ENCODE data around the gene SYCP2L. TPM values are rescaled to one million over a fixed set of nuclear protein-coding genes. Genes with fewer than 3 reads are reported as not detected.
"Not testable (repeated sequence)": the region's sequence is repeated elsewhere in the genome, so short reads cannot be mapped to it uniquely, and the experiment has no call there.

SYCP2L gene
- total RNA-seq: under 1 TPM in 1 of 2 donors, not detected in 1; 0.50 TPM

GRCh38 chr6:10886691-10887502, at the start of gene SYCP2L:
Gene SYCP2L, plus strand, starts transcription at chr6:10887052. Its CDS starts 75 bp downstream, at chr6:10887127.
- H3K27ac Mint-ChIP-seq: no peak within 1 kb of the TSS
- no peaks in the 10 kb centered on the region for H3K4me1 Mint-ChIP-seq
- no peak for ATAC-seq (replicated peaks)
- no peaks in the 10 kb centered on the region for H3K9me3 Mint-ChIP-seq
- H3K36me3 Mint-ChIP-seq (ENCODE audit: low read depth): no peaks in the 10 kb centered on the region
- H3K27me3 Mint-ChIP-seq: peaks cover 55% of the 10 kb centered on the region
- no peak within 1 kb of the TSS for H3K4me3 Mint-ChIP-seq

- H3K27me3 Mint-ChIP-seq: peaks cover 38% of the 10 kb centered on the region
- ATAC-seq (replicated peaks): no peak
- no peaks in the 10 kb centered on the region for H3K9me3 Mint-ChIP-seq
- H3K4me3 Mint-ChIP-seq: peak overlapping the region; percentile 80
- peaks cover 20% of the 10 kb centered on the region for H3K4me1 Mint-ChIP-seq
- H3K36me3 Mint-ChIP-seq (ENCODE audit: low read depth): peaks cover 8% of the 10 kb centered on the region
- H3K27ac Mint-ChIP-seq: peak overlapping the region; percentile 99
Observed at GRCh38 chr6:10837622-10837994, 49.2 kb upstream of the SYCP2L start.

GRCh38 chr6:10837995-10838793, 48.7 kb upstream of the SYCP2L start, which contains the start of gene MAK:
Gene MAK, minus strand, starts transcription at chr6:10838539. Its CDS starts 7,891 bp downstream, at chr6:10830648.
- Mint-ChIP-seq H3K36me3 (ENCODE audit: low read depth) (peaks cover 8% of the 10 kb centered on the region), H3K27ac (peak within 1 kb of the TSS; percentile 99), H3K27me3 (peaks cover 38% of the 10 kb centered on the region), H3K4me3 (peak within 1 kb of the TSS; percentile 80), H3K9me3 (no peaks in the 10 kb centered on the region), H3K4me1 (peaks cover 20% of the 10 kb centered on the region)
- ATAC-seq (replicated peaks): peak; percentile 74

- H3K36me3 Mint-ChIP-seq (ENCODE audit: low read depth): peaks cover 8% of the 10 kb centered on the region
- H3K4me1 Mint-ChIP-seq: peaks cover 20% of the 10 kb centered on the region
- H3K27ac Mint-ChIP-seq: peak overlapping the region; percentile 99
- H3K27me3 Mint-ChIP-seq: peaks cover 43% of the 10 kb centered on the region
- peak overlapping the region; percentile 80 for H3K4me3 Mint-ChIP-seq
- peak; percentile 83 for ATAC-seq (replicated peaks)
- H3K9me3 Mint-ChIP-seq: peaks cover 5% of the 10 kb centered on the region
Observed at GRCh38 chr6:10838794-10839333, 48.0 kb upstream of the SYCP2L start.

- Mint-ChIP-seq H3K4me3 (no peak overlapping the region), H3K9me3 (peaks cover 5% of the 10 kb centered on the region), H3K27me3 (peaks cover 21% of the 10 kb centered on the region), H3K4me1 (peaks cover 10% of the 10 kb centered on the region), H3K36me3 (ENCODE audit: low read depth) (peaks cover 6% of the 10 kb centered on the region), H3K27ac (no peak overlapping the region)
- no peak for ATAC-seq (replicated peaks)
Observed at GRCh38 chr6:10843554-10843953, 43.3 kb upstream of the SYCP2L start.

- Mint-ChIP-seq H3K27ac (no peak overlapping the region), H3K9me3 (peaks cover 5% of the 10 kb centered on the region), H3K27me3 (peaks cover 14% of the 10 kb centered on the region), H3K36me3 (ENCODE audit: low read depth) (no peaks in the 10 kb centered on the region), H3K4me3 (no peak overlapping the region), H3K4me1 (no peaks in the 10 kb centered on the region)
- no peak for ATAC-seq (replicated peaks)
Observed at GRCh38 chr6:10847684-10848083, 39.2 kb upstream of the SYCP2L start.

GRCh38 chr6:10849901-10850300, 37.0 kb upstream of the SYCP2L start:
- H3K4me1 Mint-ChIP-seq: no peaks in the 10 kb centered on the region
- H3K27ac Mint-ChIP-seq: no peak overlapping the region
- no peak for ATAC-seq (replicated peaks)
- peaks cover 4% of the 10 kb centered on the region for H3K36me3 Mint-ChIP-seq (ENCODE audit: low read depth)
- peaks cover 7% of the 10 kb centered on the region for H3K9me3 Mint-ChIP-seq
- no peak overlapping the region for H3K4me3 Mint-ChIP-seq
- H3K27me3 Mint-ChIP-seq: peaks cover 14% of the 10 kb centered on the region

- peaks cover 14% of the 10 kb centered on the region for H3K27me3 Mint-ChIP-seq
- H3K9me3 Mint-ChIP-seq: peaks cover 7% of the 10 kb centered on the region
- H3K36me3 Mint-ChIP-seq (ENCODE audit: low read depth): peaks cover 4% of the 10 kb centered on the region
- H3K4me3 Mint-ChIP-seq: no peak overlapping the region
- ATAC-seq (replicated peaks): no peak
- H3K4me1 Mint-ChIP-seq: no peaks in the 10 kb centered on the region
- H3K27ac Mint-ChIP-seq: no peak overlapping the region
Observed at GRCh38 chr6:10850728-10851127, 36.1 kb upstream of the SYCP2L start.

GRCh38 chr6:10852361-10852960, 34.4 kb upstream of the SYCP2L start:
- ATAC-seq (replicated peaks): no peak
- Mint-ChIP-seq H3K27ac (no peak overlapping the region), H3K9me3 (peaks cover 7% of the 10 kb centered on the region)

GRCh38 chr6:10853849-10854300, 33.0 kb upstream of the SYCP2L start:
- ATAC-seq (replicated peaks); H3K4me3 Mint-ChIP-seq; H3K9me3 Mint-ChIP-seq; H3K4me1 Mint-ChIP-seq; H3K36me3 Mint-ChIP-seq (ENCODE audit: low read depth); H3K27ac Mint-ChIP-seq: not testable (repeated sequence)
- H3K27me3 Mint-ChIP-seq: peaks cover 20% of the 10 kb centered on the region

More at GRCh38 chr6:10852361-10852960, 34.4 kb upstream of the SYCP2L start:
- H3K36me3 Mint-ChIP-seq (ENCODE audit: low read depth): peaks cover 4% of the 10 kb centered on the region
- no peaks in the 10 kb centered on the region for H3K4me1 Mint-ChIP-seq
- H3K27me3 Mint-ChIP-seq: peaks cover 20% of the 10 kb centered on the region
- H3K4me3 Mint-ChIP-seq: no peak overlapping the region

- Mint-ChIP-seq H3K4me1 (no peaks in the 10 kb centered on the region), H3K36me3 (ENCODE audit: low read depth) (peaks cover 4% of the 10 kb centered on the region), H3K4me3 (no peak overlapping the region), H3K27me3 (peaks cover 20% of the 10 kb centered on the region), H3K9me3 (peaks cover 7% of the 10 kb centered on the region), H3K27ac (no peak overlapping the region)
- ATAC-seq (replicated peaks): no peak
Observed at GRCh38 chr6:10854922-10855632, 31.8 kb upstream of the SYCP2L start.

GRCh38 chr6:10857259-10857658, 29.6 kb upstream of the SYCP2L start:
- H3K4me3 Mint-ChIP-seq: no peak overlapping the region
- H3K9me3 Mint-ChIP-seq: peaks cover 7% of the 10 kb centered on the region
- peaks cover 14% of the 10 kb centered on the region for H3K27me3 Mint-ChIP-seq
- H3K36me3 Mint-ChIP-seq (ENCODE audit: low read depth): peaks cover 4% of the 10 kb centered on the region
- no peak for ATAC-seq (replicated peaks)
- no peaks in the 10 kb centered on the region for H3K4me1 Mint-ChIP-seq
- H3K27ac Mint-ChIP-seq: no peak overlapping the region

GRCh38 chr6:10861086-10861485, 25.8 kb upstream of the SYCP2L start:
- Mint-ChIP-seq H3K27me3 (peaks cover 10% of the 10 kb centered on the region), H3K4me1 (no peaks in the 10 kb centered on the region), H3K27ac (no peak overlapping the region), H3K36me3 (ENCODE audit: low read depth) (no peaks in the 10 kb centered on the region), H3K4me3 (no peak overlapping the region), H3K9me3 (no peaks in the 10 kb centered on the region)
- no peak for ATAC-seq (replicated peaks)

- H3K27ac Mint-ChIP-seq: no peak overlapping the region
- peaks cover 4% of the 10 kb centered on the region for H3K27me3 Mint-ChIP-seq
- ATAC-seq (replicated peaks): no peak
- H3K4me1 Mint-ChIP-seq: no peaks in the 10 kb centered on the region
- no peaks in the 10 kb centered on the region for H3K9me3 Mint-ChIP-seq
- H3K4me3 Mint-ChIP-seq: no peak overlapping the region
- no peaks in the 10 kb centered on the region for H3K36me3 Mint-ChIP-seq (ENCODE audit: low read depth)
Observed at GRCh38 chr6:10862361-10862760, 24.5 kb upstream of the SYCP2L start.

Data from activated T-helper 17 cell treated with anti-CD3 and anti-CD28 coated beads, Interleukin-2, amount 50 U/mL, for 72 hours (primary cell).